Keratinocyte (primary cell): ENCODE results near the gene SLC37A1.

Source experiments
- CTCF ChIP-seq, 3 experiments: IDR thresholded peaks in 1 of 3; conservative IDR thresholded peaks in 1 of 3; optimal IDR thresholded peaks in 1 of 3; 2 replicates in 2 of 3; 3 replicates in 1 of 3; pipeline versions ENCODE3 to v1.5.1; 2011; ENCODE audit warnings: low read length in 3 of 3, mild to moderate bottlenecking in 3 of 3, moderate library complexity in 2 of 3, control low read depth in 1 of 3, inconsistent platforms in 1 of 3; ENCODE audit not compliant: insufficient read depth in 2 of 3; ENCODE audit errors: extremely low read depth in 1 of 3
- EZH2 ChIP-seq: IDR thresholded peaks from one replicate; pipeline ENCODE4 v1.6.1; 2012; ENCODE audit warnings: inconsistent platforms, mild to moderate bottlenecking, low read length, moderate library complexity

GRCh38 chr21:42592156-42592820 is 78.6 kb downstream of the SLC37A1 start:
- TF ChIP-seq EZH2 (no peak), CTCF (optimal IDR thresholded peaks at IDR 0.05 in 1 of 3, IDR thresholded peaks at IDR 0.05 in 1 of 3, conservative IDR thresholded peaks at IDR 0.05 in 1 of 3; ENCODE audit: extremely low read depth in 1 of 3, insufficient read depth in 2 of 3, low read length in 3 of 3) (no peak)
